Fibroblast of skin of right quadriceps (primary cell): ENCODE measurements around the gene SAPCD1.
"Not testable (repeated sequence)": the region's sequence is repeated elsewhere in the genome, so short reads cannot be mapped to it uniquely, and the experiment has no call there.

Experiments
- DNase-seq: peaks from one replicate; pipeline ENCODE4 v3.0.0-alpha.2; 2013

SAPCD1 gene

GRCh38 chr6:31806470-31807272, 44.2 kb downstream of the SAPCD1 start, which contains the start of gene LSM2:
LSM2 (minus strand) TSS chr6:31806966; CDS start chr6:31806757, 209 bp downstream.
- DNase-seq, result peak; percentile 96

GRCh38 chr6:31808599-31808998, 46.1 kb downstream of the SAPCD1 start:
- not testable (repeated sequence) for DNase-seq

GRCh38 chr6:31811645-31812044, 49.2 kb downstream of the SAPCD1 start:
- no peak for DNase-seq

GRCh38 chr6:31813465-31813849, 51.0 kb downstream of the SAPCD1 start:
- no peak for DNase-seq
